CD14-positive monocyte (primary cell): Measurements from ENCODE around the gene ARRB2. TPM values are rescaled to one million over a fixed set of nuclear protein-coding genes. Genes with fewer than 3 reads are reported as not detected.

Source experiments
- DNase-seq, 3 donors: peaks; one replicate each; pipeline ENCODE4 v3.0.0-alpha.2; 2011 to 2022
- H2AFZ ChIP-seq: 2 replicates; pipeline ENCODE4 v1.6.0; 2012; ENCODE audit warnings: mild to moderate bottlenecking, low read depth, low read length, inconsistent platforms; ENCODE audit not compliant: insufficient read depth, poor library complexity, severe bottlenecking
- H3K27ac ChIP-seq, 2 donors: 1 replicate in 1 of 2; 2 replicates in 1 of 2; pipeline ENCODE4 v1.5.1; 2012 to 2013; ENCODE audit warnings: low read length in 2 of 2, control low read depth in 1 of 2, inconsistent platforms in 1 of 2, low read depth in 1 of 2, mild to moderate bottlenecking in 1 of 2
- H3K27me3 ChIP-seq, 2 donors: one replicate each; pipeline versions ENCODE4 v1.6.0 to v1.6.1; 2011 to 2013; ENCODE audit warnings: low read length in 2 of 2; ENCODE audit not compliant: control insufficient read depth in 2 of 2, insufficient read depth in 2 of 2
- H3K36me3 ChIP-seq, 2 donors: replicated peaks in 1 of 2; 1 replicate in 1 of 2; 2 replicates in 1 of 2; pipeline versions ENCODE4 v1.5.1 to v1.6.1; 2012 to 2013; ENCODE audit warnings: low read length in 2 of 2, control low read depth in 1 of 2, inconsistent platforms in 1 of 2, mild to moderate bottlenecking in 1 of 2; ENCODE audit not compliant: insufficient read depth in 2 of 2, control insufficient read depth in 1 of 2
- H3K4me1 ChIP-seq, 2 donors: 1 replicate in 1 of 2; 2 replicates in 1 of 2; pipeline versions ENCODE4 v1.5.1 to v1.6.1; 2012 to 2013; ENCODE audit warnings: low read length in 2 of 2, control low read depth in 1 of 2, inconsistent platforms in 1 of 2, mild to moderate bottlenecking in 1 of 2, moderate library complexity in 1 of 2; ENCODE audit not compliant: insufficient read depth in 2 of 2, control insufficient read depth in 1 of 2
- H3K4me2 ChIP-seq: replicated peaks from 2 replicates; pipeline ENCODE3; 2012; ENCODE audit warnings: low read length, moderate library complexity, mild to moderate bottlenecking; ENCODE audit not compliant: poor library complexity, severe bottlenecking; ENCODE audit errors: extremely low read depth
- H3K4me3 ChIP-seq, 3 experiments: fragments of 200-600 bp in 1 of 3; sonication (generic) in 1 of 3; replicated peaks in 1 of 3; 1 replicate in 2 of 3; 2 replicates in 1 of 3; pipeline ENCODE4 v1.5.1; 2011 to 2013; ENCODE audit warnings: low read length in 3 of 3, mild to moderate bottlenecking in 3 of 3, control low read depth in 2 of 3, low read depth in 2 of 3, inconsistent platforms in 1 of 3, moderate library complexity in 1 of 3
- H3K79me2 ChIP-seq: 2 replicates; pipeline ENCODE4 v1.6.0; 2012; ENCODE audit warnings: mild to moderate bottlenecking, control low read depth, inconsistent platforms, low read length, moderate library complexity; ENCODE audit not compliant: insufficient read depth
- H3K9ac ChIP-seq: 2 replicates; pipeline ENCODE4 v1.6.0; 2017; ENCODE audit warnings: low read length, mild to moderate bottlenecking; ENCODE audit not compliant: insufficient read depth, poor library complexity, severe bottlenecking
- H3K9me3 ChIP-seq, 2 donors: replicated peaks in 1 of 2; 1 replicate in 1 of 2; 2 replicates in 1 of 2; pipeline versions ENCODE4 v1.5.1 to v1.6.1; 2012 to 2013; ENCODE audit warnings: low read length in 2 of 2, control low read depth in 1 of 2; ENCODE audit not compliant: control insufficient read depth in 1 of 2, insufficient read depth in 1 of 2
- H4K20me1 ChIP-seq: 2 replicates; pipeline ENCODE4 v1.6.0; 2012; ENCODE audit warnings: mild to moderate bottlenecking, low read length, control low read depth, moderate library complexity; ENCODE audit not compliant: insufficient read depth
- H3K27ac Mint-ChIP-seq, 7 donors: one replicate each; pipeline ENCODE4 v1.8.0; 2020; ENCODE audit warnings: mild to moderate bottlenecking in 7 of 7, mixed read lengths in 7 of 7, moderate library complexity in 6 of 7, inconsistent platforms in 2 of 7
- H3K27me3 Mint-ChIP-seq, 3 donors: one replicate each; pipeline ENCODE4 v1.8.0; 2021 to 2022; ENCODE audit warnings: low read depth in 3 of 3, mild to moderate bottlenecking in 3 of 3, mixed read lengths in 3 of 3, moderate library complexity in 3 of 3, inconsistent platforms in 1 of 3
- H3K36me3 Mint-ChIP-seq, 2 donors: one replicate each; pipeline ENCODE4 v1.8.0; 2020; ENCODE audit warnings: mixed read lengths in 2 of 2, inconsistent platforms in 1 of 2, mild to moderate bottlenecking in 1 of 2
- H3K4me1 Mint-ChIP-seq: one replicate; pipeline ENCODE4 v1.8.0; 2020; ENCODE audit warnings: mild to moderate bottlenecking, mixed read lengths
- H3K4me3 Mint-ChIP-seq, 2 donors: one replicate each; pipeline ENCODE4 v1.8.0; 2020; ENCODE audit warnings: mild to moderate bottlenecking in 2 of 2, mixed read lengths in 2 of 2, moderate library complexity in 1 of 2
- H3K9me3 Mint-ChIP-seq, 7 donors: one replicate each; pipeline ENCODE4 v1.8.0; 2020 to 2022; ENCODE audit warnings: mixed read lengths in 7 of 7, mild to moderate bottlenecking in 6 of 7, moderate library complexity in 6 of 7, inconsistent platforms in 2 of 7
- CTCF ChIP-seq: fragments of 200-600 bp; IDR thresholded peaks from one replicate; pipeline ENCODE4 v1.8.0; 2022; ENCODE audit warnings: antibody characterized with exemption, mild to moderate bottlenecking
- WGBS: methylation state at CpG from one replicate; pipeline ENCODE4 v1.1.5; 2013; ENCODE audit warnings: missing lambda C conversion rate; ENCODE audit not compliant: insufficient coverage; 5-methylcytosine and 5-hydroxymethylcytosine counted together
- intact Hi-C, 2 donors: fragments of 100-400 bp; cut with micrococcal nuclease; formaldehyde crosslinking; loops; one replicate each; pipeline versions ENCODE4 v1.15.0 to v1.15.1; 2023
- polyA plus RNA-seq, 3 donors: library from polyadenylated mRNA; depleted of rRNA in 1 of 3; unstranded in 2 of 3; stranded (reverse) in 1 of 3; fragments of 300-500 nt in 2 of 3; fragments of >200 nt in 1 of 3; fragmentation: Illumina TruSeq in 2 of 3; gene quantifications; 1 replicate in 2 of 3; 2 replicates in 1 of 3; pipeline ENCODE4 v1.2.3, GENCODE V29; 2012 to 2021

The ARRB2 gene
- polyA plus RNA-seq, 3 donors = 134 to 760 (median 150) TPM

- intact Hi-C loops = no loop called here
- Histone ChIP-seq H2AFZ (no peak overlapping the region), H3K36me3 (peaks cover 14 to 48% of the 10 kb centered on the region in 2 donors), H3K4me3 (no peak overlapping the region), H4K20me1 (no peaks in the 10 kb centered on the region), H3K4me1 (no peaks in the 10 kb centered on the region), H3K27me3 (no peaks in the 10 kb centered on the region), H3K9me3 (no peaks in the 10 kb centered on the region), H3K4me2 (no peak overlapping the region), H3K27ac (no peak overlapping the region), H3K79me2 (peaks cover 30% of the 10 kb centered on the region), H3K9ac (no peak overlapping the region)
- Mint-ChIP-seq H3K27me3 (peaks cover 0 to 1% (median 0%) of the 10 kb centered on the region in 3 donors), H3K4me1 (peaks cover 3% of the 10 kb centered on the region), H3K27ac (no peak overlapping the region), H3K9me3 (no peaks in the 10 kb centered on the region), H3K36me3 (peaks cover 36 to 63% of the 10 kb centered on the region in 2 donors), H3K4me3 (no peak overlapping the region)
- TF ChIP-seq CTCF = no peak
- no peak for DNase-seq
- WGBS = no CpG with 5 or more reads among the region's 2 CpGs
Observed at GRCh38 chr17:4690745-4691144, 19.7 kb upstream of the ARRB2 start.

GRCh38 chr17:4691686-4692085 is 18.7 kb upstream of the ARRB2 start:
- H3K4me1 ChIP-seq = peaks cover 2 to 7% of the 10 kb centered on the region in 2 donors
- no peaks in the 10 kb centered on the region for H3K9me3 ChIP-seq
- no peaks in the 10 kb centered on the region for H4K20me1 ChIP-seq
- H3K4me3 Mint-ChIP-seq = no peak overlapping the region
- no peak overlapping the region for H3K27ac ChIP-seq
- H3K9me3 Mint-ChIP-seq = no peaks in the 10 kb centered on the region
- peaks cover 37% of the 10 kb centered on the region for H3K79me2 ChIP-seq
- intact Hi-C loops = no loop called here
- H3K9ac ChIP-seq = no peak overlapping the region
- H3K4me2 ChIP-seq = no peak overlapping the region
- no peak for DNase-seq
- peaks cover 14 to 47% of the 10 kb centered on the region in 2 donors for H3K36me3 ChIP-seq
- peaks cover 10% of the 10 kb centered on the region for H3K4me1 Mint-ChIP-seq
- H3K27me3 ChIP-seq = no peaks in the 10 kb centered on the region
- 92% methylated on average over 1 of the region's 8 CpGs for WGBS
- H3K27ac Mint-ChIP-seq = peak overlapping the region in 2 of 7 donors; percentile 5 to 37
- H2AFZ ChIP-seq = no peak overlapping the region
- H3K27me3 Mint-ChIP-seq = peaks cover 0 to 1% (median 0%) of the 10 kb centered on the region in 3 donors
- peaks cover 31 to 55% of the 10 kb centered on the region in 2 donors for H3K36me3 Mint-ChIP-seq
- H3K4me3 ChIP-seq = no peak overlapping the region
- no peak for TF ChIP-seq CTCF
